LNCaP clone FGC (cell line): ENCODE measurements around the gene HUS1B.
"Not testable (repeated sequence)": the region's sequence is repeated elsewhere in the genome, so short reads cannot be mapped to it uniquely, and the experiment has no call there.

Experiments used
- DNase-seq: peaks from one replicate; pipeline ENCODE4 v3.0.0-alpha.2; 2011; ENCODE audit warnings: low read depth
- H3K4me3 ChIP-seq: 2 replicates; pipeline ENCODE4 v1.5.1; 2011; ENCODE audit warnings: mild to moderate bottlenecking, low read depth, low read length, control low read depth
- TF ChIP-seq, protein P1 (sequence below): IDR thresholded peaks from 2 replicates; pipeline ENCODE4 v1.5.1; 2012; ENCODE audit warnings: mild to moderate bottlenecking; ENCODE audit not compliant: control insufficient read depth, insufficient read depth; ENCODE audit errors: extremely low read depth

The HUS1B gene

DNA sequence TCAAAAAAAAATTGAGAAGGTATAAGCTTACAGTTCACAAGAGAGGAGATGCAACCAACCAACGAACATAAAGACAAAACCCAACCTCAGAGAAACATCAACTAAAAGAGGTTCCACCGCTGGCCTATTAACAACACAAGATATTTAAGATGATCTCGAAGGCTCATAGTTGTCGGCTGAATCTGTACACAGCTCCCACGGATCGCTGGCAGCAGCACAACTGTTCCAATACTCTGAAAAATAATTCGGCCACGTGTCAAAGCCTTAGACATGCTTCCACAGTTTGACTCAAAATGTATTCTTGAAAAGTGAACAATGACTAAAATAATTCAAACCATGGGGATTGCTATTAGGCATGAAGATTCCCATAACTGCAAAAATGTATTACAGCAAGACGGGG lies 22.4 kb upstream of the HUS1B start:
- TF ChIP-seq, protein P1, sequence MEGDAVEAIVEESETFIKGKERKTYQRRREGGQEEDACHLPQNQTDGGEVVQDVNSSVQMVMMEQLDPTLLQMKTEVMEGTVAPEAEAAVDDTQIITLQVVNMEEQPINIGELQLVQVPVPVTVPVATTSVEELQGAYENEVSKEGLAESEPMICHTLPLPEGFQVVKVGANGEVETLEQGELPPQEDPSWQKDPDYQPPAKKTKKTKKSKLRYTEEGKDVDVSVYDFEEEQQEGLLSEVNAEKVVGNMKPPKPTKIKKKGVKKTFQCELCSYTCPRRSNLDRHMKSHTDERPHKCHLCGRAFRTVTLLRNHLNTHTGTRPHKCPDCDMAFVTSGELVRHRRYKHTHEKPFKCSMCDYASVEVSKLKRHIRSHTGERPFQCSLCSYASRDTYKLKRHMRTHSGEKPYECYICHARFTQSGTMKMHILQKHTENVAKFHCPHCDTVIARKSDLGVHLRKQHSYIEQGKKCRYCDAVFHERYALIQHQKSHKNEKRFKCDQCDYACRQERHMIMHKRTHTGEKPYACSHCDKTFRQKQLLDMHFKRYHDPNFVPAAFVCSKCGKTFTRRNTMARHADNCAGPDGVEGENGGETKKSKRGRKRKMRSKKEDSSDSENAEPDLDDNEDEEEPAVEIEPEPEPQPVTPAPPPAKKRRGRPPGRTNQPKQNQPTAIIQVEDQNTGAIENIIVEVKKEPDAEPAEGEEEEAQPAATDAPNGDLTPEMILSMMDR: no peak
- H3K4me3 ChIP-seq: no peak overlapping the region
- DNase-seq: no peak

GRCh38 chr6:678520-678919 lies 21.6 kb upstream of the HUS1B start:
- H3K4me3 ChIP-seq: no peak overlapping the region
- no peak for DNase-seq
- TF ChIP-seq, protein P1: no peak

GRCh38 chr6:677919-678318 lies 21.0 kb upstream of the HUS1B start:
- TF ChIP-seq, protein P1: no peak
- DNase-seq: no peak
- H3K4me3 ChIP-seq: no peak overlapping the region

GRCh38 chr6:674956-675355 lies 18.1 kb upstream of the HUS1B start:
- H3K4me3 ChIP-seq: no peak overlapping the region
- TF ChIP-seq, protein P1: no peak
- no peak for DNase-seq

DNA sequence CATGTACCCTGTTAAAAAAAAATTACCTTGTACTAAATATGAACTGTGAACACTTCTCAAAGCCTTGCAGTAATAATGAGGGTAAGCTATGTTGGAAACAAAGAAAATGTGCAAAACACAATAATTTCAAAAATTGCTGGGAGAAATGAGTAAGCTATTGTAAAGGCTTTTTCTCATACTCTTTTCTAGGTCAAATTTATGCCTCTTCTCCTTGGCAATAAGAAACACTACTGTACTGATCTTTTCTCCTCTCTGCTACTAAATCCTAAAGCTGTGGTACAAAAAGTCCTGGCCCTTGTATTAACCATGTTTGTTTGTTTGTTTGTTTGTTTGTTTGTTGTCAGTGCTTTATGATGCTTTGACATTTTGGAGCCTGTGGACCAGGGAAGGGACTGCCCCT lies 17.5 kb upstream of the HUS1B start:
- DNase-seq: no peak
- no peak overlapping the region for H3K4me3 ChIP-seq
- TF ChIP-seq, protein P1: no peak

GRCh38 chr6:667253-667927 lies 10.5 kb upstream of the HUS1B start:
- DNase-seq: no peak
- TF ChIP-seq, protein P1: no peak
- no peak overlapping the region for H3K4me3 ChIP-seq

DNA sequence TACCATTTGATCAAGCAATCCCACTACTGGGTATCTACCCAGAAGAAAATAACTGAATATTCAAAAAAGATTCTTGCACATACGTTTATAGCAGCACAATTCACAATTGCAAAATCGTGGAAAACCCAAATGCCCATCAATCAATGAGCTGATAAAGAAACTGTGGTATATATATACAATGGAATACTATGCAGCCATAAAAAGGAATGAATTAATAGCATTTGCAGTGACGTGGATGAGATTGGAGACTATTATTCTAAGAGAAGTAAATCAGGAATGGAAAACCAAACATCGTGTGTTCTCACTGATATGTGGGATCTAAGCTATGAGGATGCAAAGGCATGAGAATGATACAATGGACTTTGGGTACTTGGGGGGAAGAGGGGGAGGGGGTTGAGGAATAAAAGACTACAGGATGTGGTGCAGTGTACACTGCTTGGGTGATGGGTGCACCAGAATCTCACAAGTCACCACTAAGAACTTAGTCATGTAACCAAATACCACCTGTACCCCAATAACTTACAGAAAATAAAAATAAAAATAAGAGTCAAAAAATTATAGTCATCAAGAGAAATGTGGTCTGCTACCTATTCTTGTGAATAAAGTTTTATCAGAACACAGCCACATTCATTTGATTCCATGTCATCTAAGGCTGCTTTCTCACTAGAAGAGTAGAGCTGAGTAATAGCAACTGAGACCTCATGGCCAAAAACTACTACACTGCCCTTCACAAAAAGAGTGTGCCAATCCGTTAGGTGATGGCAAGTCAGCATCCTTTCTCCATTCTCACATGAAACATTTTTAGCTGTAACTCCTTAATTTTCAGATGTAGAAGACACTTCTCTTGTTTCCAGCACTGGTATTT lies 8.7 kb upstream of the HUS1B start:
- TF ChIP-seq, protein P1: no peak
- no peak overlapping the region for H3K4me3 ChIP-seq
- DNase-seq: no peak

DNA sequence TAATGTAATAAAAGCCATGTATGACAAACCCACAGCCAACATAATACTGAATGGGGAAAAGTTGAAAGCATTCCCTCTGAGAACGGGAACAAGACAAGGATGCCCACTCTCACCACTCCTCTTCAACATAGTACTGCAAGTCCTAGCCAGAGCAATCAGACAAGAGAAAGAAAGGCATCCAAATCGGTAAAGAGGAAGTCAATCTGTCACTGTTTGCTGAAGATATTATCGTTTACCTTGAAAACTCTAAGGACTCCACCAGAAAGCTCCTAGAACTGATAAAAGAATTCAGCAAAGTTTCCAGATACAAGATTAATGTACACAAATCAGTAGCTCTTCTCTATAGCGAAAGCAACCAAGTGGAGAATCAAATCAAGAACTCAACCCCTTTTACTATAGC lies 6.9 kb upstream of the HUS1B start:
- H3K4me3 ChIP-seq, DNase-seq: not testable (repeated sequence)
